GM21825 (cell line): Measurements from ENCODE around the gene TADA1.
"Not testable (repeated sequence)": the region's sequence is repeated elsewhere in the genome, so short reads cannot be mapped to it uniquely, and the experiment has no call there.

ENCODE experiments used
- ATAC-seq: cut with Tn5 transposase; IDR thresholded peaks from one replicate; pipeline ENCODE4 v1.9.1; 2021; ENCODE audit warnings: mild to moderate bottlenecking, moderate library complexity; ENCODE audit not compliant: unreplicated experiment

Gene TADA1

DNA sequence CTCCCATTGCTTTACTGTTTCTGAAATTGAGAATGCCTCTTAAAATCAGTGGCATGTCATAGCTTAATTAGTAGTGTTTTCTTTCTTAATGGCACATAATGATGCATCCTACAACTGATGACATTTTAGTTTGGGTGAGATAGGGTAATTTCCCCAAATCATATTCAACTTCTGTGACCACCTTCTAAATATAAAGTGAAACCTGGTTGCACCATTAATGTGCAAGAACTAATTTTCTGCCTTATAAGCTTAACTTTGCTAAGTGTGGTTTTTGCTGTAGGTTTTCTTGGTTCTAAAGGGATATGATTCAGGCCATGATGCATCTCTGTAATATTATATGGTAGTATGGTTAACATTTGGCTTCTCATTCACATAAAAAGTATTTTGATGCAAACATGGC, 27.9 kb downstream of the TADA1 start:
- ATAC-seq = no peak

- no peak for ATAC-seq
Measured at GRCh38 chr1:166844791-166845190, 31.3 kb downstream of the TADA1 start.

GRCh38 chr1:166843769-166844596, 32.1 kb downstream of the TADA1 start:
- no peak for ATAC-seq

DNA sequence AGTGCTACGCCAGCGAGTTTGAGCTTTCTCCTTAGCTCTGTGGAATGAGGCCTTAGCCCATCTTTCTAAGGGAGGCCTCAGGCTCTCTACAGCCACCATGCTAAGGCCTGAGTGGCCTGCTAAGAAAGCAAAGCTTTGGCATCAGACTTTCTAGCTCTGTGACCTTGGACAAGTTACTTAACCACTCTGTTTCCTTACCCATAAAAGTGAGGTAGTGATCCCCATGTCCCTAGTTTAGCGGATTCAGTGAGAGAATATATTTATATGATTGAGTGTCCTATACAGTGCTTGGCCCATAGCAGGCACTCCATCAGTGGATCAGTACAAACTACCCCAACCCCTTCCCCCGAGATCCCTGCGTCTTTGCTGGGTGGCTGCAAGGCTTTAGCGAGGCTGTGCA, 32.7 kb downstream of the TADA1 start:
- no peak for ATAC-seq

DNA sequence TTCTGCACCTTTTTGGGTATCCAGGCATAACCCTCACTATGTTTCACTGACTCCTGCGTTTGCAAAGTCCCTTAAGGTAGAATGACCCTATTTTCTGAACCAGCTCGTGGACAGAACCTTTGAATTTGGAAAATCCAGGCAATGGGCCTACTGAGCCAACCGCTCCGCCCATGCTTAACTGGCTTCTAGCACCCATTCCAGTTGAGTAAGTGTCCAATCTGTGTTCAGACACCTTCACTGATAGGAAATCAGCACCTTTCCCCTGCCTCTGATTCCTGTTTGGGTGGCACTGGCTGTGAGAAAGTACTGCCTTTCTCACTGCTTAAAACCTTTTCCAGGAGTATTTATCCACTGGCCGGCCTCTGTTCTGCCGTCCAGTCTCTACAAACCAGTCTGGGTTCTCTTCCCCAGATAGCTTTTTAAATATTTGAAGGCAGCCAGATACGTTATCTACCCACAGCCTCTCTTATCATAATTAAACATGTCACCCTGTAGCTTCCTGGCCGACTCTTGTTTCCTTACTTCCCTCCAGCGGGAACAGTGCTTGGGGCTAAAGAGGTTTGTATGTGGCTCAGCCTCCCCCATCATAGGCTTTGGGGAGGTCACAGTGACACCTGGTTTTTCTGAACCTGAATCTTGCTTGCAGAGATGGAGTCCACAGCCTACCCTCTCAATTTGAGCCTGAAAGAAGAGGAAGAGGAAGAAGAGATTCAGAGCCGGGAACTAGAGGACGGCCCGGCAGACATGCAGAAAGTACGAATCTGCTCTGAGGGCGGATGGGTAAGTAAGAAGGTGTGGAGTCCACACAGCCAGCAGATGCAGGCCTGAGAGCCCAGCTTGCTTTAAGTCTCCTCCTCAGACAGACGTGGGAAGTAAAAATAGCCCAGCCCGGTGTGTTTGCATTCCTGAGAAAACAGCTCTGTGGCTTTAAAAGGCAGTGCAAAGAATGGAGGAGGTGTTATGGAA, 35.5 kb downstream of the TADA1 start:
- no peak for ATAC-seq

GRCh38 chr1:166839600-166840308, 36.3 kb downstream of the TADA1 start:
- peak; percentile 32 for ATAC-seq

DNA sequence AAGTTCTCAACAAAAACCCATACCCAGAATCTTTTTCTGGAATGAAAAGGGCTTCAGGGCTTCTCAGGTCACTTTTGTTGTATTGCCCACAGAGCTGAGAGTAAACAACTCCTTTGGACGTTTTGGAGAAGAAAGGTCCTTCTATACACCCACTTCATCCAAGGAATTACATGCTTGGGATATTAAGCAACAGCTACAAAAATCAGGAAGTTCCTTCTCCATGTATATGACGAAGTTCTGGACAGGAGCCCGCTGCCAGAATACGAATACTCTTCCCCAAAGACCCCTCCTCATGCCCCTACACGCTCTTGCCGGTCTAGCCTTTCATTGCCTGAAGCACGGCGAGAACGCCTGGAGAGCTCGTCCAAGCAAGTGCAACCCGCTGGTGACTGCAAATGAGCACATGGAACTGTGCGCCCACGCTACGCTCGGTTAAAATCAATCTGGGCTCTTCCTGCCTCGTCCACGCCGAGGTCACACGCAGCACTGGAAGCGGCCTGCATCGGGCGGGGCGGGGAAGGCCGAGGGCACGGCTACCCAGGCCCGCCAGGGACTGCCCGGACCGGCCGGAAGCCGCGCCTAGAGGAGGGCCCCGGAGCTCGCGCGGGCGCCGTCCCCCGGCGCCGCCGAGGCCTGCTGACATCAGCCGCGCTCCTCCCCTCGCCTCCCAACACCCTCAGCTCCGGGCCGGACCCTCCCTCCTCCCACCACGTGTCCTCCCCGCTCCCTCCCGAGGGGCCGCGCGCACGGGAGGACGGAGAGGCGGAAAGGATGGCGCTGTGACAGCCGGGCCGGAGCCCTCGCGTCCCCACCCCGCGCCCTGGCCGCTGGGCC, 37.1 kb downstream of the TADA1 start, which contains the start of gene POGK:
TSS of gene POGK (plus strand) at position 710 of the 834 bp plus-strand sequence. CDS start 1,482 bp downstream, outside the sequence.
- peak; percentile 95 for ATAC-seq

- ATAC-seq = no peak
Measured at GRCh38 chr1:166836733-166837132, 39.3 kb downstream of the TADA1 start.

- ATAC-seq = not testable (repeated sequence)
Measured at GRCh38 chr1:166829762-166830161, 46.3 kb downstream of the TADA1 start.

- no peak for ATAC-seq
Measured at GRCh38 chr1:166827426-166827825, 48.6 kb downstream of the TADA1 start.

DNA sequence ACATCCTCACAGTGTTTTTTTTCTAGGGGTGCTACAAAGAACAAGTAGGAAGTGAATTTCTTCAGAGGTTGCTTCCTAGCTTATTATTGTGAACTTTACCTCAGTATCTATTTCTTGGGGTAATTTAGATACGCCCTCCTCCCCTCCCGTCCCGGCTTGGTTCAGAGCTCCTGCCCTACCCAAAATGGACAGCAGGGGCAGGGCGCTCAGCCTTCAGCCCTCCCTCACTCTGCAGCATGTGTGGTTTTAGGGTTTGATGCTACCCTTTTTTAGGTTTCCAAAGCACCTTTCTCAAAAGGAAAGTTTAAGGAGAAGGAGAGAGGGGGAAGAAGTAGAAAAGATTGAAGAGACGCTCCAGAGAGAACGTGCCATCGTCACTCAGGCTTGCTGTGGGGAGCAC, 53.7 kb downstream of the TADA1 start:
- no peak for ATAC-seq

- ATAC-seq = no peak
Measured at GRCh38 chr1:166819974-166820373, 56.1 kb downstream of the TADA1 start.

GRCh38 chr1:166814611-166815010, 61.5 kb downstream of the TADA1 start:
- no peak for ATAC-seq

- no peak for ATAC-seq
Measured at GRCh38 chr1:166813508-166814223, 62.4 kb downstream of the TADA1 start.

DNA sequence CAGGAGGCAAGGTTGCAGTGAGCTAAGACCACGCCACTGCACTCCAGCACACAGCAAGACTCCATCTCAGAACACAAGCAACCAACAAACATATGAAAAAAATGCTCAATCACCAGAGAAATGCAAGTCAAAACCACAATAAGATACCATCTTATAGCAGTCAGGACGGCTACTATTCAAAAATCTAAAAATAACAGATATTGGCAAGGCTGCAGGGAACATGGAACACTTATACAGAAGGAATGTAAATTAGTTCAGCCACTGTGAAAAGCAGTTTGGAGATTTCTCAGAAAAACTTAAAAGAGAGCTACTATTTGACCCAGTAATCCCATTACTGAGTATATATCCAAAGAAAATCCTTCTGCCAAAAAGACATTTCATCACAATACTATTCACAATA, 64.4 kb downstream of the TADA1 start:
- no peak for ATAC-seq

- no peak for ATAC-seq
Measured at GRCh38 chr1:166808952-166809351, 67.1 kb downstream of the TADA1 start.
